ENCODE results near the gene HEXB. TPM values are rescaled to one million over a fixed set of nuclear protein-coding genes. Genes with fewer than 3 reads are reported as not detected.

HEXB gene
- total and polyA plus RNA-seq, 2 experiments from 2014 or later: 26.8 to 30.1 TPM

DNA sequence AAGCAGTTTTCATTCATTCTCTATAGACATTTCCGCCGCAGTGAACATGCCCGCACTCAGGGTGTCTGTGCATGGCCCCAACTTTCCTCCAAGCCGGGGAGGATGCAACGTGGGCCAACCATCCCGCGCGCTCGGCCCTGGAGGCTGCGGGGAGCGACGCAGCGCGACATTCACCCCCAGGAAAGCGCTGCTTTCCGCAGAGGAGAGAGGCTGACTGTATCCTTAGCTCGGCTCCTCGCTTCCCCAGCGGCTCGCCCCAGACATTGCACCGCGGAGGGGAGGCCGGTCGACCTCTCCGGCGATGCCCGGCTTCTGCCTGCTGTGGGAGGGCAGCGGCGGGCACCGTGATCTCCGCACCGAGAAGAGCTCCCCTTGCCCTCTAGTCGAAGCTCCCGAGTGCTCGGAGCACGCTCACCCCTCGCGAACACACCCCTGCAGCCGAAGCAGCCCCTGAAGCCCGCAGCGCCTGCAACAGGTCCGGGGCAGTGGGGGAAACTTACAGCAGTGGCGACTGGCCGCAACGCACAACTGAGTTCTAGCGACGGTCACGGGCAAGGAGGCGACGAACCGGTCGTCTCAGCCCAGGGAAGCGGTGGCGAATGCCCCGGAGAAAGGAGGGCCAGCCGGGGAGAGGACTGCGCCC is 45.1 kb upstream of the HEXB start:
- TF ChIP-seq, protein P1, sequence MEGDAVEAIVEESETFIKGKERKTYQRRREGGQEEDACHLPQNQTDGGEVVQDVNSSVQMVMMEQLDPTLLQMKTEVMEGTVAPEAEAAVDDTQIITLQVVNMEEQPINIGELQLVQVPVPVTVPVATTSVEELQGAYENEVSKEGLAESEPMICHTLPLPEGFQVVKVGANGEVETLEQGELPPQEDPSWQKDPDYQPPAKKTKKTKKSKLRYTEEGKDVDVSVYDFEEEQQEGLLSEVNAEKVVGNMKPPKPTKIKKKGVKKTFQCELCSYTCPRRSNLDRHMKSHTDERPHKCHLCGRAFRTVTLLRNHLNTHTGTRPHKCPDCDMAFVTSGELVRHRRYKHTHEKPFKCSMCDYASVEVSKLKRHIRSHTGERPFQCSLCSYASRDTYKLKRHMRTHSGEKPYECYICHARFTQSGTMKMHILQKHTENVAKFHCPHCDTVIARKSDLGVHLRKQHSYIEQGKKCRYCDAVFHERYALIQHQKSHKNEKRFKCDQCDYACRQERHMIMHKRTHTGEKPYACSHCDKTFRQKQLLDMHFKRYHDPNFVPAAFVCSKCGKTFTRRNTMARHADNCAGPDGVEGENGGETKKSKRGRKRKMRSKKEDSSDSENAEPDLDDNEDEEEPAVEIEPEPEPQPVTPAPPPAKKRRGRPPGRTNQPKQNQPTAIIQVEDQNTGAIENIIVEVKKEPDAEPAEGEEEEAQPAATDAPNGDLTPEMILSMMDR (IDR thresholded peaks at IDR 0.05; ENCODE audit: low read depth, low read length): no peak
- no peaks in the 10 kb centered on the region for H3K9me3 ChIP-seq (ENCODE audit: low read depth)
- peak; percentile 61 to 68 for DNase-seq (ENCODE audit: low read depth in 1 of 2, low spot score in 1 of 2)
- no peaks in the 10 kb centered on the region for H3K4me1 ChIP-seq (ENCODE audit: low read depth)
- no peaks in the 10 kb centered on the region for H3K27me3 ChIP-seq
- peak overlapping the region; percentile 81 for H3K27ac ChIP-seq
- H3K36me3 ChIP-seq: no peaks in the 10 kb centered on the region
- H3K4me3 ChIP-seq: peak overlapping the region; percentile 88

DNA sequence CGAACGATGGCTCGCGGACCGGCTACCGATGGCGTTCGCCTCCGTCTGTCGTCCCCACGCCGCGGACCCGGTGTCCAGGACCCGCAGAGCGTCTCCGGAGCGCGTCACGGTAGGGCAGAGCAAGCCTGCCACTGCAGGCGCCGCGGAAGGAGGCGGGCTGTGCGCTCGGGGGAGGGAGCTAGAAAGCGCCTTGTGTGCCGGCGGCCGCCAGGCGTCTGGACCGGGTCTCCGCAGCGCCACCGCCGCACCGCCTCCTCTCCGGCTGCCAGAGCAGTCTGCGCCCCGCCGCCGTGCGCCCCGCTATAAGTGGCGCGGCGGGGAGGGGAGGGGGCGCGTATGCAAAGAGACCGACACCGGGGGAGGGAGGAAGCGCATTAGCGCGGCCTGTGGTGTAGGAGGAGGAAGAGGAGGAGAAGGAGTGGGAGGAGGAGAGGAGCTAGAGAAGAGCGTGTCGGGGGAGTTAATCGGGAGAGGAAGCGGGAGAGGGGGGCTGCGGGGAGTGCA is 44.5 kb upstream of the HEXB start, which contains the start of gene ENC1:
ENC1 (minus strand) TSS at position 279 of the 504 bp plus-strand sequence. CDS start 4,243 bp downstream, outside the sequence.
- no peaks in the 10 kb centered on the region for H3K36me3 ChIP-seq
- no peaks in the 10 kb centered on the region for H3K4me1 ChIP-seq (ENCODE audit: low read depth)
- peak within 1 kb of the TSS; percentile 81 for H3K27ac ChIP-seq
- H3K4me3 ChIP-seq: peak within 1 kb of the TSS; percentile 88
- TF ChIP-seq, protein P1 (IDR thresholded peaks at IDR 0.05; ENCODE audit: low read depth, low read length): peak; percentile 52
- H3K9me3 ChIP-seq (ENCODE audit: low read depth): no peaks in the 10 kb centered on the region
- DNase-seq (ENCODE audit: low read depth in 1 of 2, low spot score in 1 of 2): peak; percentile 92 to 94
- H3K27me3 ChIP-seq: no peaks in the 10 kb centered on the region

- TF ChIP-seq, protein P1 (IDR thresholded peaks at IDR 0.05; ENCODE audit: low read depth, low read length): no peak
- H3K4me3 ChIP-seq: peak overlapping the region; percentile 88
- no peak overlapping the region for H3K27ac ChIP-seq
- no peaks in the 10 kb centered on the region for H3K4me1 ChIP-seq (ENCODE audit: low read depth)
- H3K9me3 ChIP-seq (ENCODE audit: low read depth): no peaks in the 10 kb centered on the region
- peak; percentile 80 to 85 for DNase-seq (ENCODE audit: low read depth in 1 of 2, low spot score in 1 of 2)
- H3K36me3 ChIP-seq: no peaks in the 10 kb centered on the region
- H3K27me3 ChIP-seq: no peaks in the 10 kb centered on the region
Observed at GRCh38 chr5:74640954-74641734, 43.9 kb upstream of the HEXB start.

GRCh38 chr5:74641735-74642542 is 43.1 kb upstream of the HEXB start:
- Histone ChIP-seq H3K27ac (no peak overlapping the region), H3K4me3 (peak overlapping the region; percentile 88), H3K27me3 (no peaks in the 10 kb centered on the region), H3K36me3 (no peaks in the 10 kb centered on the region), H3K4me1 (ENCODE audit: low read depth) (no peaks in the 10 kb centered on the region), H3K9me3 (ENCODE audit: low read depth) (no peaks in the 10 kb centered on the region)
- DNase-seq (ENCODE audit: low read depth in 1 of 2, low spot score in 1 of 2): peak; percentile 71 to 90
- TF ChIP-seq, protein P1 (IDR thresholded peaks at IDR 0.05; ENCODE audit: low read depth, low read length): peak; percentile 71

GRCh38 chr5:74642543-74642863 is 42.5 kb upstream of the HEXB start:
- no peaks in the 10 kb centered on the region for H3K4me1 ChIP-seq (ENCODE audit: low read depth)
- no peaks in the 10 kb centered on the region for H3K27me3 ChIP-seq
- TF ChIP-seq, protein P1 (IDR thresholded peaks at IDR 0.05; ENCODE audit: low read depth, low read length): no peak
- no peak for DNase-seq (ENCODE audit: low read depth in 1 of 2, low spot score in 1 of 2)
- H3K4me3 ChIP-seq: no peak overlapping the region
- no peaks in the 10 kb centered on the region for H3K36me3 ChIP-seq
- no peaks in the 10 kb centered on the region for H3K9me3 ChIP-seq (ENCODE audit: low read depth)
- no peak overlapping the region for H3K27ac ChIP-seq
